Measurements from ENCODE around the gene ATG4C.

Gene ATG4C

GRCh38 chr1:62869217-62869754, 85.4 kb downstream of the ATG4C start:
- no peak for FAIRE-seq
- no peak for DNase-seq (ENCODE audit: insufficient read length, low spot score)
- no peak for TF ChIP-seq CTCF (IDR thresholded peaks at IDR 0.05; ENCODE audit: insufficient read depth, missing control alignments)

- DNase-seq (ENCODE audit: insufficient read length, low spot score), result no peak
- FAIRE-seq, result no peak
Observed at GRCh38 chr1:62870148-62870547, 86.2 kb downstream of the ATG4C start.

GRCh38 chr1:62875676-62876075, 91.7 kb downstream of the ATG4C start:
- no peak for TF ChIP-seq CTCF (IDR thresholded peaks at IDR 0.05; ENCODE audit: insufficient read depth, missing control alignments)
- FAIRE-seq (no peak), DNase-seq (ENCODE audit: insufficient read length, low spot score) (no peak)

More at GRCh38 chr1:62870148-62870547, 86.2 kb downstream of the ATG4C start:
- TF ChIP-seq CTCF (IDR thresholded peaks at IDR 0.05; ENCODE audit: insufficient read depth, missing control alignments), result no peak

GRCh38 chr1:62876535-62876934, 92.6 kb downstream of the ATG4C start:
- no peak for FAIRE-seq
- no peak for DNase-seq (ENCODE audit: insufficient read length, low spot score)
- TF ChIP-seq CTCF (IDR thresholded peaks at IDR 0.05; ENCODE audit: insufficient read depth, missing control alignments), result no peak

- TF ChIP-seq CTCF (IDR thresholded peaks at IDR 0.05; ENCODE audit: insufficient read depth, missing control alignments), result no peak
- FAIRE-seq (no peak), DNase-seq (ENCODE audit: insufficient read length, low spot score) (no peak)
Observed at GRCh38 chr1:62877579-62877978, 93.6 kb downstream of the ATG4C start.

- no peak for FAIRE-seq
- TF ChIP-seq CTCF (IDR thresholded peaks at IDR 0.05; ENCODE audit: insufficient read depth, missing control alignments), result no peak
- DNase-seq (ENCODE audit: insufficient read length, low spot score), result no peak
Observed at GRCh38 chr1:62879962-62880361, 96.0 kb downstream of the ATG4C start.

GRCh38 chr1:62882201-62883104, 98.5 kb downstream of the ATG4C start:
- no peak for TF ChIP-seq CTCF (IDR thresholded peaks at IDR 0.05; ENCODE audit: insufficient read depth, missing control alignments)
- FAIRE-seq (no peak), DNase-seq (ENCODE audit: insufficient read length, low spot score) (no peak)

Data from D721Med (cell line).